Lower leg skin (tissue), 3 donors: ENCODE measurements around the gene HYAL1.

Source experiments
- POLR2A ChIP-seq, 2 donors: fragments of 450-650 bp; IDR thresholded peaks; one replicate each; pipeline ENCODE4 v1.6.1; 2016 to 2017; ENCODE audit warnings: antibody characterized with exemption in 2 of 2, mild to moderate bottlenecking in 1 of 2, moderate library complexity in 1 of 2
- TF ChIP-seq, protein P1 (sequence below), 3 donors: fragments of 450-650 bp; IDR thresholded peaks; one replicate each; pipeline ENCODE4 v1.5.1; 2016; ENCODE audit warnings: antibody characterized with exemption in 3 of 3, mild to moderate bottlenecking in 3 of 3, moderate library complexity in 2 of 3

DNA sequence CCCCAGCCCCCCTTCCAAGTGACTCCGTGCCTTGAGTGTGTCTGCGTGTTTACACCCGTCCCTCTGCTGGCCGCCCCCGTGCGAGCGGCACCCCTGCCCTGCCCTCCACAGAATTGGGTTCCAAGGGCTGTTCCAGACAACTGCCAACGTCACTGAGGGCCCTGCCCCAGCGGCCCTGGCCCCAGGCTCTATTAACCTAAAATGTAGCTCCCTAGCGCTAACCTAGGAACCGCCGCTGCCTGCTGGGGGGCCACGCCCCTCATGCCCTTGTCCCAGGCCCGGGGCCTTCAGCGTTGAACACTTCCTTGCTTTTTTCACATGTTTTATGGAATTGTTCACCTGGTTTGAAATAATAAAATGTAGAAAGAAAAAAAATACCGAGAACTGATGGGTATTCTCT, 44.4 kb downstream of the HYAL1 start:
- TF ChIP-seq, protein P1, sequence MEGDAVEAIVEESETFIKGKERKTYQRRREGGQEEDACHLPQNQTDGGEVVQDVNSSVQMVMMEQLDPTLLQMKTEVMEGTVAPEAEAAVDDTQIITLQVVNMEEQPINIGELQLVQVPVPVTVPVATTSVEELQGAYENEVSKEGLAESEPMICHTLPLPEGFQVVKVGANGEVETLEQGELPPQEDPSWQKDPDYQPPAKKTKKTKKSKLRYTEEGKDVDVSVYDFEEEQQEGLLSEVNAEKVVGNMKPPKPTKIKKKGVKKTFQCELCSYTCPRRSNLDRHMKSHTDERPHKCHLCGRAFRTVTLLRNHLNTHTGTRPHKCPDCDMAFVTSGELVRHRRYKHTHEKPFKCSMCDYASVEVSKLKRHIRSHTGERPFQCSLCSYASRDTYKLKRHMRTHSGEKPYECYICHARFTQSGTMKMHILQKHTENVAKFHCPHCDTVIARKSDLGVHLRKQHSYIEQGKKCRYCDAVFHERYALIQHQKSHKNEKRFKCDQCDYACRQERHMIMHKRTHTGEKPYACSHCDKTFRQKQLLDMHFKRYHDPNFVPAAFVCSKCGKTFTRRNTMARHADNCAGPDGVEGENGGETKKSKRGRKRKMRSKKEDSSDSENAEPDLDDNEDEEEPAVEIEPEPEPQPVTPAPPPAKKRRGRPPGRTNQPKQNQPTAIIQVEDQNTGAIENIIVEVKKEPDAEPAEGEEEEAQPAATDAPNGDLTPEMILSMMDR (IDR thresholded peaks at IDR 0.05): no peak
- TF ChIP-seq POLR2A (IDR thresholded peaks at IDR 0.05): no peak
